ENCODE measurements around the gene KRT36.

GRCh38 chr17:41523225-41523593, 33.5 kb upstream of the KRT36 start:
- TF ChIP-seq POLR2AphosphoS5 (IDR thresholded peaks at IDR 0.05) = no peak
- TF ChIP-seq, protein P1, sequence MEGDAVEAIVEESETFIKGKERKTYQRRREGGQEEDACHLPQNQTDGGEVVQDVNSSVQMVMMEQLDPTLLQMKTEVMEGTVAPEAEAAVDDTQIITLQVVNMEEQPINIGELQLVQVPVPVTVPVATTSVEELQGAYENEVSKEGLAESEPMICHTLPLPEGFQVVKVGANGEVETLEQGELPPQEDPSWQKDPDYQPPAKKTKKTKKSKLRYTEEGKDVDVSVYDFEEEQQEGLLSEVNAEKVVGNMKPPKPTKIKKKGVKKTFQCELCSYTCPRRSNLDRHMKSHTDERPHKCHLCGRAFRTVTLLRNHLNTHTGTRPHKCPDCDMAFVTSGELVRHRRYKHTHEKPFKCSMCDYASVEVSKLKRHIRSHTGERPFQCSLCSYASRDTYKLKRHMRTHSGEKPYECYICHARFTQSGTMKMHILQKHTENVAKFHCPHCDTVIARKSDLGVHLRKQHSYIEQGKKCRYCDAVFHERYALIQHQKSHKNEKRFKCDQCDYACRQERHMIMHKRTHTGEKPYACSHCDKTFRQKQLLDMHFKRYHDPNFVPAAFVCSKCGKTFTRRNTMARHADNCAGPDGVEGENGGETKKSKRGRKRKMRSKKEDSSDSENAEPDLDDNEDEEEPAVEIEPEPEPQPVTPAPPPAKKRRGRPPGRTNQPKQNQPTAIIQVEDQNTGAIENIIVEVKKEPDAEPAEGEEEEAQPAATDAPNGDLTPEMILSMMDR (IDR thresholded peaks at IDR 0.05) = no peak
- no peak for TF ChIP-seq POLR2A (IDR thresholded peaks at IDR 0.05)
